GM12878 (cell line): ENCODE measurements around the gene SUPT3H. TPM values are rescaled to one million over a fixed set of nuclear protein-coding genes. Genes with fewer than 3 reads are reported as not detected.

Source experiments
- ATAC-seq: fragments of 200-7000 bp; cut with Tn5 transposase; 3 replicates; pipeline ENCODE4 v1.9.1; 2020; ENCODE audit warnings: mild to moderate bottlenecking, moderate library complexity
- BruUV-seq: library from RNA; stranded (reverse); fragments of 400-500 nt; replicated peaks from 2 replicates; lab custom pipeline; 2021; lab: Mats Ljungman, UMichigan
- CTCF ChIA-PET: fragments of 300-600 bp; sonication (Branson Sonifier 250); formaldehyde crosslinking; extraction: SDS; loops from one replicate; lab custom pipeline; 2021; ENCODE audit warnings: inconsistent platforms; lab: Yijun Ruan, JAX
- POLR2A ChIA-PET: fragments of 350-600 bp; formaldehyde crosslinking; extraction: SDS; loops from one replicate; lab custom pipeline; 2021; ENCODE audit warnings: inconsistent platforms; lab: Charles Lee
- RAD21 ChIA-PET: fragments of 300-600 bp; sonication (Branson Sonifier 250); formaldehyde crosslinking; loops from one replicate; lab custom pipeline; 2023; ENCODE audit warnings: antibody characterized with exemption; ENCODE audit not compliant: unreplicated experiment; lab: Charles Lee
- SMC1A ChIA-PET: fragments of 300-600 bp; sonication (Branson Sonifier 250); formaldehyde crosslinking; loops from one replicate; lab custom pipeline; 2023; ENCODE audit not compliant: unreplicated experiment, uncharacterized antibody; lab: Charles Lee
- DNase-seq: peaks from one replicate; pipeline ENCODE4 v3.0.0-alpha.2; 2011; ENCODE audit warnings: low read depth, low spot score
- FAIRE-seq: peaks from 3 replicates; lab custom pipeline; 2011; peaks lifted over from hg19 to GRCh38; lab: Jason Lieb, UNC
- H2AFZ ChIP-seq: 2 replicates; pipeline ENCODE4 v1.6.0; 2011; ENCODE audit warnings: low read depth, low read length, control low read depth; ENCODE audit not compliant: control insufficient read depth
- H3K27ac ChIP-seq: 2 replicates; pipeline ENCODE4 v1.5.1; 2011; ENCODE audit warnings: control low read depth; ENCODE audit not compliant: control insufficient read depth, insufficient read depth
- H3K27me3 ChIP-seq, 2 experiments: replicated peaks in 1 of 2; 2 replicates each; pipeline versions ENCODE4 v1.6.0 to v1.6.1; 2011; ENCODE audit warnings: low read length in 1 of 2; ENCODE audit not compliant: control insufficient read depth in 2 of 2, insufficient read depth in 2 of 2
- H3K36me3 ChIP-seq, 2 experiments: 2 replicates each; pipeline ENCODE4 v1.5.1; 2011; ENCODE audit warnings: low read length in 1 of 2; ENCODE audit not compliant: control insufficient read depth in 2 of 2, insufficient read depth in 2 of 2
- H3K4me1 ChIP-seq: 2 replicates; pipeline ENCODE4 v1.6.1; 2011; ENCODE audit warnings: mild to moderate bottlenecking, low read length, moderate library complexity, mixed read lengths; ENCODE audit not compliant: control insufficient read depth, insufficient read depth
- H3K4me2 ChIP-seq: 2 replicates; pipeline ENCODE4 v1.6.0; 2011; ENCODE audit warnings: control low read depth; ENCODE audit not compliant: control insufficient read depth, insufficient read depth
- H3K4me3 ChIP-seq: fragments of 200-600 bp; sonication (generic); 2 replicates; pipeline ENCODE4 v1.5.1; 2016
- H3K79me2 ChIP-seq: 2 replicates; pipeline ENCODE4 v1.6.0; 2011; ENCODE audit warnings: low read length; ENCODE audit not compliant: control insufficient read depth, insufficient read depth
- H3K9ac ChIP-seq: 2 replicates; pipeline ENCODE4 v1.8.0; 2011; ENCODE audit warnings: low read length, control low read depth, mixed read lengths; ENCODE audit not compliant: control insufficient read depth, insufficient read depth
- H3K9me3 ChIP-seq: replicated peaks from 3 replicates; pipeline ENCODE4 v1.5.1; 2011; ENCODE audit warnings: mild to moderate bottlenecking, low read length; ENCODE audit not compliant: control insufficient read depth, insufficient read depth
- H4K20me1 ChIP-seq: 2 replicates; pipeline ENCODE4 v1.6.0; 2011; ENCODE audit not compliant: control insufficient read depth, insufficient read depth
- CEBPB ChIP-seq, 2 experiments: fragments of 150-350 bp in 1 of 2; IDR thresholded peaks; 2 replicates each; pipeline ENCODE4 v1.6.1; 2012 to 2014; ENCODE audit warnings: low read depth in 2 of 2, low read length in 2 of 2, borderline replicate concordance in 1 of 2, inconsistent platforms in 1 of 2
- CREM ChIP-seq: IDR thresholded peaks from 2 replicates; pipeline ENCODE4 v1.6.1; 2014; ENCODE audit warnings: antibody characterized with exemption, low read depth
- KLF5 ChIP-seq: fragments of 450-650 bp; IDR thresholded peaks from 2 replicates; pipeline ENCODE4 v1.6.1; 2014; ENCODE audit warnings: mild to moderate bottlenecking; ENCODE audit not compliant: partially characterized antibody
- POLR2A ChIP-seq: IDR thresholded peaks from 2 replicates; pipeline ENCODE4 v1.6.1; 2011; ENCODE audit warnings: low read depth, mild to moderate bottlenecking, low read length
- RB1 ChIP-seq: fragments of 450-650 bp; formaldehyde crosslinking; IDR thresholded peaks from 2 replicates; pipeline ENCODE4 v1.6.1; 2017; ENCODE audit warnings: mild to moderate bottlenecking, borderline replicate concordance
- SMAD1 ChIP-seq: fragments of 450-650 bp; IDR thresholded peaks from 2 replicates; pipeline ENCODE4 v1.6.1; 2018; ENCODE audit warnings: mild to moderate bottlenecking, low read depth; ENCODE audit not compliant: partially characterized antibody
- SMAD5 ChIP-seq: IDR thresholded peaks from 2 replicates; pipeline ENCODE4 v1.6.1; 2016; ENCODE audit warnings: antibody characterized with exemption, low read depth
- SREBF1 ChIP-seq: IDR thresholded peaks from 2 replicates; pipeline ENCODE4 v1.6.1; 2012; ENCODE audit warnings: mild to moderate bottlenecking, low read length
- YBX1 ChIP-seq: fragments of 450-650 bp; IDR thresholded peaks from 2 replicates; pipeline ENCODE4 v1.6.1; 2016; ENCODE audit warnings: antibody characterized with exemption
- ZSCAN29 ChIP-seq: fragments of 450-650 bp; IDR thresholded peaks from 2 replicates; pipeline ENCODE4 v1.6.1; 2017; ENCODE audit warnings: mild to moderate bottlenecking, moderate library complexity
- WGBS: methylation state at CpG from one replicate; pipeline ENCODE4 v1.1.6; 2016; ENCODE audit warnings: low lambda C conversion rate; ENCODE audit not compliant: insufficient replicate concordance, insufficient coverage; ENCODE audit errors: missing lambda C conversion rate; 5-methylcytosine and 5-hydroxymethylcytosine counted together
- in situ Hi-C: fragments of 300-500 bp; cut with MboI; formaldehyde crosslinking; loops from 9 replicates; pipeline ENCODE4 v1.14.3; 2018; ENCODE audit warnings: mixed read lengths
- intact Hi-C: fragments of 100-400 bp; cut with micrococcal nuclease; formaldehyde crosslinking; loops from one replicate; pipeline ENCODE4 v1.14.2; 2022; ENCODE audit not compliant: unreplicated experiment
- polyA plus RNA-seq, 11 experiments: library from polyadenylated mRNA; depleted of rRNA in 4 of 11; unstranded in 6 of 11; stranded (reverse) in 5 of 11; fragments of >200 nt; fragmentation: Nextera tagmentation in 4 of 11; fragmentation: Illumina TruSeq in 1 of 11; extraction: Ambion mirVana in 4 of 11; extraction: Trizol in 1 of 11; gene quantifications; 1 replicate in 1 of 11; 2 replicates in 10 of 11; pipeline versions ENCODE4 v1.2.1 to v1.2.3, GENCODE V29; 2011 to 2016; ENCODE audit warnings: inconsistent platforms in 2 of 11, missing spikeins in 2 of 11, low read depth in 1 of 11
- total RNA-seq, 4 experiments: library from RNA; depleted of rRNA in 3 of 4; stranded (reverse); fragments of >200 nt in 3 of 4; fragmentation: Illumina TruSeq in 1 of 4; extraction: Trizol in 1 of 4; gene quantifications; 2 replicates each; pipeline versions ENCODE4 v1.2.1 to v1.2.3, GENCODE V29; 2013 to 2021
- TF ChIP-seq, protein P1 (sequence below): fragments of 150-350 bp; IDR thresholded peaks from 2 replicates; pipeline ENCODE4 v1.6.1; 2016; ENCODE audit warnings: low read depth, low read length
- TF ChIP-seq, protein P2 (sequence below): fragments of 450-650 bp; IDR thresholded peaks from 2 replicates; pipeline ENCODE4 v1.6.1; 2017; ENCODE audit warnings: antibody characterized with exemption, mild to moderate bottlenecking, moderate library complexity
- TF ChIP-seq, protein P3 (sequence below): fragments of 450-650 bp; formaldehyde crosslinking; IDR thresholded peaks from 2 replicates; pipeline ENCODE4 v1.4.0; 2020; ENCODE audit warnings: mild to moderate bottlenecking, moderate library complexity
- TF ChIP-seq, protein P4 (sequence below): fragments of 450-650 bp; IDR thresholded peaks from 2 replicates; pipeline ENCODE4 v1.6.1; 2014; ENCODE audit warnings: mild to moderate bottlenecking

The SUPT3H gene
- total and polyA plus RNA-seq, 10 of the 15 experiments (the other 5 are each of a cell fraction or from before 2014, with no cell fraction given), result 0.51 to 3.7 (median 2.0) TPM

DNA sequence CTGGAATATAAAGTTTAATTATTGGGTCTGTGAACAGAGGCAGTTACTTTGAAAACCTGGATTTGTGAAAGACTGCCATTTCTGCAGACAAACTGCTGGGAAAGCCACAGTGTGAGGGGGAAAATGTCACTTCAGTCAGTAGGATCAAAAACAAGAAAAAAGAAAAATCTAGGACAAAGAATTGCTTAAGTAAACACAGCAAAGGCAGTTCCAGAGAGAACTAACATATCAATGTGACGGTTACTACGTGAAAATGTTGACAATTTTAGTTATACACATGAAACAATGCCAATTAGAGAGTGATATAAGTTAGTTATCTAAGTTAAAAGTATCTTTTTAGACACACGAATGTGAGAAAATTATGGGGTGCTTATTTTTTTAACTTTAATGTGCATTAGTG is 320.0 kb downstream of the SUPT3H start:
- TF ChIP-seq, protein P1, sequence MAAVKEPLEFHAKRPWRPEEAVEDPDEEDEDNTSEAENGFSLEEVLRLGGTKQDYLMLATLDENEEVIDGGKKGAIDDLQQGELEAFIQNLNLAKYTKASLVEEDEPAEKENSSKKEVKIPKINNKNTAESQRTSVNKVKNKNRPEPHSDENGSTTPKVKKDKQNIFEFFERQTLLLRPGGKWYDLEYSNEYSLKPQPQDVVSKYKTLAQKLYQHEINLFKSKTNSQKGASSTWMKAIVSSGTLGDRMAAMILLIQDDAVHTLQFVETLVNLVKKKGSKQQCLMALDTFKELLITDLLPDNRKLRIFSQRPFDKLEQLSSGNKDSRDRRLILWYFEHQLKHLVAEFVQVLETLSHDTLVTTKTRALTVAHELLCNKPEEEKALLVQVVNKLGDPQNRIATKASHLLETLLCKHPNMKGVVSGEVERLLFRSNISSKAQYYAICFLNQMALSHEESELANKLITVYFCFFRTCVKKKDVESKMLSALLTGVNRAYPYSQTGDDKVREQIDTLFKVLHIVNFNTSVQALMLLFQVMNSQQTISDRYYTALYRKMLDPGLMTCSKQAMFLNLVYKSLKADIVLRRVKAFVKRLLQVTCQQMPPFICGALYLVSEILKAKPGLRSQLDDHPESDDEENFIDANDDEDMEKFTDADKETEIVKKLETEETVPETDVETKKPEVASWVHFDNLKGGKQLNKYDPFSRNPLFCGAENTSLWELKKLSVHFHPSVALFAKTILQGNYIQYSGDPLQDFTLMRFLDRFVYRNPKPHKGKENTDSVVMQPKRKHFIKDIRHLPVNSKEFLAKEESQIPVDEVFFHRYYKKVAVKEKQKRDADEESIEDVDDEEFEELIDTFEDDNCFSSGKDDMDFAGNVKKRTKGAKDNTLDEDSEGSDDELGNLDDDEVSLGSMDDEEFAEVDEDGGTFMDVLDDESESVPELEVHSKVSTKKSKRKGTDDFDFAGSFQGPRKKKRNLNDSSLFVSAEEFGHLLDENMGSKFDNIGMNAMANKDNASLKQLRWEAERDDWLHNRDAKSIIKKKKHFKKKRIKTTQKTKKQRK, result no peak
- TF ChIP-seq ZSCAN29 (no peak), KLF5 (no peak), SREBF1 (no peak), POLR2A (no peak), CEBPB (IDR thresholded peaks at IDR 0.05; ENCODE audit: borderline replicate concordance in 1 of 2, low read depth in 2 of 2, low read length in 2 of 2) (no peak), CREM (no peak), SMAD5 (no peak), YBX1 (no peak), SMAD1 (no peak), RB1 (no peak)
- TF ChIP-seq, protein P2, sequence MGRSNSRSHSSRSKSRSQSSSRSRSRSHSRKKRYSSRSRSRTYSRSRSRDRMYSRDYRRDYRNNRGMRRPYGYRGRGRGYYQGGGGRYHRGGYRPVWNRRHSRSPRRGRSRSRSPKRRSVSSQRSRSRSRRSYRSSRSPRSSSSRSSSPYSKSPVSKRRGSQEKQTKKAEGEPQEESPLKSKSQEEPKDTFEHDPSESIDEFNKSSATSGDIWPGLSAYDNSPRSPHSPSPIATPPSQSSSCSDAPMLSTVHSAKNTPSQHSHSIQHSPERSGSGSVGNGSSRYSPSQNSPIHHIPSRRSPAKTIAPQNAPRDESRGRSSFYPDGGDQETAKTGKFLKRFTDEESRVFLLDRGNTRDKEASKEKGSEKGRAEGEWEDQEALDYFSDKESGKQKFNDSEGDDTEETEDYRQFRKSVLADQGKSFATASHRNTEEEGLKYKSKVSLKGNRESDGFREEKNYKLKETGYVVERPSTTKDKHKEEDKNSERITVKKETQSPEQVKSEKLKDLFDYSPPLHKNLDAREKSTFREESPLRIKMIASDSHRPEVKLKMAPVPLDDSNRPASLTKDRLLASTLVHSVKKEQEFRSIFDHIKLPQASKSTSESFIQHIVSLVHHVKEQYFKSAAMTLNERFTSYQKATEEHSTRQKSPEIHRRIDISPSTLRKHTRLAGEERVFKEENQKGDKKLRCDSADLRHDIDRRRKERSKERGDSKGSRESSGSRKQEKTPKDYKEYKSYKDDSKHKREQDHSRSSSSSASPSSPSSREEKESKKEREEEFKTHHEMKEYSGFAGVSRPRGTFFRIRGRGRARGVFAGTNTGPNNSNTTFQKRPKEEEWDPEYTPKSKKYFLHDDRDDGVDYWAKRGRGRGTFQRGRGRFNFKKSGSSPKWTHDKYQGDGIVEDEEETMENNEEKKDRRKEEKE, result no peak
- TF ChIP-seq, protein P3, sequence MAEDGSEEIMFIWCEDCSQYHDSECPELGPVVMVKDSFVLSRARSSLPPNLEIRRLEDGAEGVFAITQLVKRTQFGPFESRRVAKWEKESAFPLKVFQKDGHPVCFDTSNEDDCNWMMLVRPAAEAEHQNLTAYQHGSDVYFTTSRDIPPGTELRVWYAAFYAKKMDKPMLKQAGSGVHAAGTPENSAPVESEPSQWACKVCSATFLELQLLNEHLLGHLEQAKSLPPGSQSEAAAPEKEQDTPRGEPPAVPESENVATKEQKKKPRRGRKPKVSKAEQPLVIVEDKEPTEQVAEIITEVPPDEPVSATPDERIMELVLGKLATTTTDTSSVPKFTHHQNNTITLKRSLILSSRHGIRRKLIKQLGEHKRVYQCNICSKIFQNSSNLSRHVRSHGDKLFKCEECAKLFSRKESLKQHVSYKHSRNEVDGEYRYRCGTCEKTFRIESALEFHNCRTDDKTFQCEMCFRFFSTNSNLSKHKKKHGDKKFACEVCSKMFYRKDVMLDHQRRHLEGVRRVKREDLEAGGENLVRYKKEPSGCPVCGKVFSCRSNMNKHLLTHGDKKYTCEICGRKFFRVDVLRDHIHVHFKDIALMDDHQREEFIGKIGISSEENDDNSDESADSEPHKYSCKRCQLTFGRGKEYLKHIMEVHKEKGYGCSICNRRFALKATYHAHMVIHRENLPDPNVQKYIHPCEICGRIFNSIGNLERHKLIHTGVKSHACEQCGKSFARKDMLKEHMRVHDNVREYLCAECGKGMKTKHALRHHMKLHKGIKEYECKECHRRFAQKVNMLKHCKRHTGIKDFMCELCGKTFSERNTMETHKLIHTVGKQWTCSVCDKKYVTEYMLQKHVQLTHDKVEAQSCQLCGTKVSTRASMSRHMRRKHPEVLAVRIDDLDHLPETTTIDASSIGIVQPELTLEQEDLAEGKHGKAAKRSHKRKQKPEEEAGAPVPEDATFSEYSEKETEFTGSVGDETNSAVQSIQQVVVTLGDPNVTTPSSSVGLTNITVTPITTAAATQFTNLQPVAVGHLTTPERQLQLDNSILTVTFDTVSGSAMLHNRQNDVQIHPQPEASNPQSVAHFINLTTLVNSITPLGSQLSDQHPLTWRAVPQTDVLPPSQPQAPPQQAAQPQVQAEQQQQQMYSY (CRISPR knock-in tag), result no peak
- TF ChIP-seq, protein P4, sequence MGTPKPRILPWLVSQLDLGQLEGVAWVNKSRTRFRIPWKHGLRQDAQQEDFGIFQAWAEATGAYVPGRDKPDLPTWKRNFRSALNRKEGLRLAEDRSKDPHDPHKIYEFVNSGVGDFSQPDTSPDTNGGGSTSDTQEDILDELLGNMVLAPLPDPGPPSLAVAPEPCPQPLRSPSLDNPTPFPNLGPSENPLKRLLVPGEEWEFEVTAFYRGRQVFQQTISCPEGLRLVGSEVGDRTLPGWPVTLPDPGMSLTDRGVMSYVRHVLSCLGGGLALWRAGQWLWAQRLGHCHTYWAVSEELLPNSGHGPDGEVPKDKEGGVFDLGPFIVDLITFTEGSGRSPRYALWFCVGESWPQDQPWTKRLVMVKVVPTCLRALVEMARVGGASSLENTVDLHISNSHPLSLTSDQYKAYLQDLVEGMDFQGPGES, result no peak
- POLR2A ChIA-PET, result no interaction called here
- 1% methylated on average over 3 of the region's 3 CpGs for WGBS
- RAD21 ChIA-PET, result no interaction called here
- no peak overlapping the region for H2AFZ ChIP-seq
- no peaks in the 10 kb centered on the region for H3K9me3 ChIP-seq
- no peaks in the 10 kb centered on the region for H3K27me3 ChIP-seq
- H3K27ac ChIP-seq, result no peak overlapping the region
- no TSS peak for BruUV-seq
- H4K20me1 ChIP-seq, result no peaks in the 10 kb centered on the region
- intact Hi-C loops, result loop anchor here (2.0 kb wide), 1 partner anchor 17 kb away; no protein-coding TSS in a partner anchor
- H3K9ac ChIP-seq, result no peak overlapping the region
- H3K4me2 ChIP-seq, result no peak overlapping the region
- SMC1A ChIA-PET, result no interaction called here
- CTCF ChIA-PET, result no interaction called here
- DNase-seq (no peak), FAIRE-seq (no peak), ATAC-seq (no peak)
- in situ Hi-C loops, result no loop called here
- no peaks in the 10 kb centered on the region for H3K36me3 ChIP-seq
- no peaks in the 10 kb centered on the region for H3K4me1 ChIP-seq
- no peak overlapping the region for H3K4me3 ChIP-seq
- no peaks in the 10 kb centered on the region for H3K79me2 ChIP-seq
